Colon (tissue), 2 donors: ENCODE results near the gene CCIN.
"Not testable (repeated sequence)": the region's sequence is repeated elsewhere in the genome, so short reads cannot be mapped to it uniquely, and the experiment has no call there.

Experiments
- FAIRE-seq: peaks from 2 replicates; lab custom pipeline; 2012; peaks lifted over from hg19 to GRCh38; lab: Jason Lieb, UNC
- donor health status: control.
- donor health status: control.

Gene CCIN

GRCh38 chr9:36160126-36160525 is 9.1 kb upstream of the CCIN start:
- not testable (repeated sequence) for FAIRE-seq

- no peak for FAIRE-seq
Observed at GRCh38 chr9:36161187-36161586, 8.0 kb upstream of the CCIN start.

GRCh38 chr9:36162211-36162738 is 6.9 kb upstream of the CCIN start:
- no peak for FAIRE-seq

- no peak for FAIRE-seq
Observed at GRCh38 chr9:36163049-36163785, 6.0 kb upstream of the CCIN start.

- no peak for FAIRE-seq
Observed at GRCh38 chr9:36163786-36164170, 5.4 kb upstream of the CCIN start.

- FAIRE-seq = no peak
Observed at GRCh38 chr9:36164372-36164771, 4.8 kb upstream of the CCIN start.

GRCh38 chr9:36164989-36165388 is 4.2 kb upstream of the CCIN start:
- FAIRE-seq = no peak

GRCh38 chr9:36165826-36166167 is 3.4 kb upstream of the CCIN start:
- no peak for FAIRE-seq

- FAIRE-seq = no peak
Observed at GRCh38 chr9:36166168-36166927, 2.8 kb upstream of the CCIN start.

GRCh38 chr9:36169708-36170107 is 520 bp downstream of the CCIN start:
- no peak for FAIRE-seq

GRCh38 chr9:36170531-36170930 is 1.3 kb downstream of the CCIN start:
- no peak for FAIRE-seq

GRCh38 chr9:36173861-36174260 is 4.7 kb downstream of the CCIN start:
- no peak for FAIRE-seq

GRCh38 chr9:36174271-36174670 is 5.1 kb downstream of the CCIN start:
- no peak for FAIRE-seq

GRCh38 chr9:36174731-36175130 is 5.5 kb downstream of the CCIN start:
- no peak for FAIRE-seq

- not testable (repeated sequence) for FAIRE-seq
Observed at GRCh38 chr9:36175209-36175608, 6.0 kb downstream of the CCIN start.

GRCh38 chr9:36176496-36176895 is 7.3 kb downstream of the CCIN start:
- not testable (repeated sequence) for FAIRE-seq

- FAIRE-seq = no peak
Observed at GRCh38 chr9:36177571-36177970, 8.4 kb downstream of the CCIN start.

- not testable (repeated sequence) for FAIRE-seq
Observed at GRCh38 chr9:36180243-36180642, 11.1 kb downstream of the CCIN start.

- FAIRE-seq = no peak
Observed at GRCh38 chr9:36187414-36187813, 18.2 kb downstream of the CCIN start.

- FAIRE-seq = no peak
Observed at GRCh38 chr9:36188212-36188611, 19.0 kb downstream of the CCIN start.

- FAIRE-seq = no peak
Observed at GRCh38 chr9:36189976-36190375, 20.8 kb downstream of the CCIN start.

- FAIRE-seq = no peak
Observed at GRCh38 chr9:36190388-36191289, 21.5 kb downstream of the CCIN start, which contains the start of gene CLTA. TSS of gene CLTA (plus strand) at chr9:36190921. CDS start at chr9:36191057, 136 bp downstream.
